ENCODE data around the gene ASTE1.

DNA sequence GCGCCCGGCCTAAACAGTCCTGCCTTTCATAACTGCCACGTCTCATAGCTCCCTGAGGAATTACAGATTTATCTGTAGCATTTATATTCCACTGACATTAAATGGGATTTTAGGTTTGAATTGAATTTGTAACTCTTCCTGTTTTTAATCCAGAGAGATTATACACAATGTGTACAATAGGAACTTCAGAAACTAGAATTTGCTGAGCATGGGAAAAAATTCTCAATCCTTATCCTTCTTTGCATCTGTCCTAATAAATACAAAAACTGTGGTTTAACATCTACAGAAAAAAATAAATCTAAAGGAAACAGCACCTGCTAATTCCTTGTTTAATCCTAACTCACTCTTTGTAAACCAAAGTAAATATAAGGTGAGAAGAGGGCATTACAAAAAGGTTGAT lies 2.2 kb upstream of the ASTE1 start:
- TF ChIP-seq ZNF8 (CRISPR knock-in tag; IDR thresholded peaks at IDR 0.05), result no peak
- TF ChIP-seq ISL1 (CRISPR knock-in tag; IDR thresholded peaks at IDR 0.05), result no peak
- no peak for TF ChIP-seq ZNF565 (CRISPR knock-in tag; conservative IDR thresholded peaks at IDR 0.05; ENCODE audit: low read depth)
- TF ChIP-seq BACH2 (CRISPR knock-in tag; IDR thresholded peaks at IDR 0.05; ENCODE audit: borderline replicate concordance), result no peak
- TF ChIP-seq ESRRG (CRISPR knock-in tag; IDR thresholded peaks at IDR 0.05), result no peak
- TF ChIP-seq ZFP3 (CRISPR knock-in tag; IDR thresholded peaks at IDR 0.05), result no peak
- TF ChIP-seq SNAI2 (CRISPR knock-in tag; IDR thresholded peaks at IDR 0.05), result no peak
- TF ChIP-seq CSDC2 (CRISPR knock-in tag; IDR thresholded peaks at IDR 0.05), result no peak
- TF ChIP-seq ZFP30 (CRISPR knock-in tag; IDR thresholded peaks at IDR 0.05), result no peak
- TF ChIP-seq, protein P1, sequence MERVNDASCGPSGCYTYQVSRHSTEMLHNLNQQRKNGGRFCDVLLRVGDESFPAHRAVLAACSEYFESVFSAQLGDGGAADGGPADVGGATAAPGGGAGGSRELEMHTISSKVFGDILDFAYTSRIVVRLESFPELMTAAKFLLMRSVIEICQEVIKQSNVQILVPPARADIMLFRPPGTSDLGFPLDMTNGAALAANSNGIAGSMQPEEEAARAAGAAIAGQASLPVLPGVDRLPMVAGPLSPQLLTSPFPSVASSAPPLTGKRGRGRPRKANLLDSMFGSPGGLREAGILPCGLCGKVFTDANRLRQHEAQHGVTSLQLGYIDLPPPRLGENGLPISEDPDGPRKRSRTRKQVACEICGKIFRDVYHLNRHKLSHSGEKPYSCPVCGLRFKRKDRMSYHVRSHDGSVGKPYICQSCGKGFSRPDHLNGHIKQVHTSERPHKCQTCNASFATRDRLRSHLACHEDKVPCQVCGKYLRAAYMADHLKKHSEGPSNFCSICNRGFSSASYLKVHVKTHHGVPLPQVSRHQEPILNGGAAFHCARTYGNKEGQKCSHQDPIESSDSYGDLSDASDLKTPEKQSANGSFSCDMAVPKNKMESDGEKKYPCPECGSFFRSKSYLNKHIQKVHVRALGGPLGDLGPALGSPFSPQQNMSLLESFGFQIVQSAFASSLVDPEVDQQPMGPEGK (CRISPR knock-in tag; IDR thresholded peaks at IDR 0.05; ENCODE audit: borderline replicate concordance), result no peak
- no peak for TF ChIP-seq ZNF70 (CRISPR knock-in tag; IDR thresholded peaks at IDR 0.05)
- TF ChIP-seq, protein P2, sequence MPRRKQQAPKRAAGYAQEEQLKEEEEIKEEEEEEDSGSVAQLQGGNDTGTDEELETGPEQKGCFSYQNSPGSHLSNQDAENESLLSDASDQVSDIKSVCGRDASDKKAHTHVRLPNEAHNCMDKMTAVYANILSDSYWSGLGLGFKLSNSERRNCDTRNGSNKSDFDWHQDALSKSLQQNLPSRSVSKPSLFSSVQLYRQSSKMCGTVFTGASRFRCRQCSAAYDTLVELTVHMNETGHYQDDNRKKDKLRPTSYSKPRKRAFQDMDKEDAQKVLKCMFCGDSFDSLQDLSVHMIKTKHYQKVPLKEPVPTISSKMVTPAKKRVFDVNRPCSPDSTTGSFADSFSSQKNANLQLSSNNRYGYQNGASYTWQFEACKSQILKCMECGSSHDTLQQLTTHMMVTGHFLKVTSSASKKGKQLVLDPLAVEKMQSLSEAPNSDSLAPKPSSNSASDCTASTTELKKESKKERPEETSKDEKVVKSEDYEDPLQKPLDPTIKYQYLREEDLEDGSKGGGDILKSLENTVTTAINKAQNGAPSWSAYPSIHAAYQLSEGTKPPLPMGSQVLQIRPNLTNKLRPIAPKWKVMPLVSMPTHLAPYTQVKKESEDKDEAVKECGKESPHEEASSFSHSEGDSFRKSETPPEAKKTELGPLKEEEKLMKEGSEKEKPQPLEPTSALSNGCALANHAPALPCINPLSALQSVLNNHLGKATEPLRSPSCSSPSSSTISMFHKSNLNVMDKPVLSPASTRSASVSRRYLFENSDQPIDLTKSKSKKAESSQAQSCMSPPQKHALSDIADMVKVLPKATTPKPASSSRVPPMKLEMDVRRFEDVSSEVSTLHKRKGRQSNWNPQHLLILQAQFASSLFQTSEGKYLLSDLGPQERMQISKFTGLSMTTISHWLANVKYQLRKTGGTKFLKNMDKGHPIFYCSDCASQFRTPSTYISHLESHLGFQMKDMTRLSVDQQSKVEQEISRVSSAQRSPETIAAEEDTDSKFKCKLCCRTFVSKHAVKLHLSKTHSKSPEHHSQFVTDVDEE (CRISPR knock-in tag; IDR thresholded peaks at IDR 0.05), result no peak
- no peak for TF ChIP-seq PPARA (CRISPR knock-in tag; IDR thresholded peaks at IDR 0.05; ENCODE audit: borderline replicate concordance)
